ENCODE data around the gene GRM8. TPM values are rescaled to one million over a fixed set of nuclear protein-coding genes. Genes with fewer than 3 reads are reported as not detected.

The GRM8 gene
- total and polyA plus RNA-seq, 9 of the 15 experiments (the other 6 are each of a cell fraction or from before 2014, with no cell fraction given) = 0.13 TPM; not detected in 7

GRCh38 chr7:127221731-127222130 is 31.0 kb downstream of the GRM8 start (continued):
- no peak for TF ChIP-seq TFE3 (CRISPR knock-in tag; IDR thresholded peaks at IDR 0.05)
- no peak for TF ChIP-seq SRSF1 (IDR thresholded peaks at IDR 0.05; ENCODE audit: low read depth, low read length)
- no peak for TF ChIP-seq EWSR1 (IDR thresholded peaks at IDR 0.05; ENCODE audit: borderline replicate concordance, low read depth, partially characterized antibody)
- TF ChIP-seq DNMT1 (IDR thresholded peaks at IDR 0.05) = no peak
- TF ChIP-seq ZNF23 (CRISPR knock-in tag; IDR thresholded peaks at IDR 0.05) = no peak
- TF ChIP-seq TEAD1 (CRISPR knock-in tag; IDR thresholded peaks at IDR 0.05) = no peak

GRCh38 chr7:127214956-127215718 is 37.6 kb downstream of the GRM8 start:
- no peaks in the 10 kb centered on the region for H4K20me1 ChIP-seq (replicated peaks; ENCODE audit: control insufficient read depth, insufficient read depth, low read length)
- DNase-seq (ENCODE audit: extremely low read depth in 1 of 4, low spot score in 3 of 4) (peak in 1 of 4 experiments; percentile 11), FAIRE-seq (no peak), ATAC-seq (peak; percentile 48; the same call in 2 of the 3 replicates)
- no peak overlapping the region for H3K4me2 ChIP-seq (ENCODE audit: insufficient read depth, low read length)
- H3K4me1 ChIP-seq (replicated peaks in 1 of 2; ENCODE audit: control insufficient read depth in 2 of 2, insufficient read depth in 2 of 2, low read length in 2 of 2) = no peaks in the 10 kb centered on the region
- POLR2A ChIA-PET = interaction anchor here (1.0 kb wide), 1 partner anchor 12 kb away, joined by 4 read pairs; no protein-coding TSS in a partner anchor
- no peak overlapping the region for H2AFZ ChIP-seq (ENCODE audit: low read depth, low read length)
- no peak overlapping the region for H3K27ac ChIP-seq (ENCODE audit: extremely low read depth, low read depth, low read length)
- intact Hi-C loops (cut with micrococcal nuclease) (no loop called here), in situ Hi-C loops (cut with MboI) (no loop called here)
- WGBS (ENCODE audit: insufficient coverage, low coverage, missing lambda C conversion rate) = 0% methylated on average over 4 of the region's 4 CpGs
- CTCF ChIA-PET (ENCODE audit: low intra/inter-chr PET ratio) = no interaction called here
- H3K4me3 ChIP-seq = no peak overlapping the region
- no peaks in the 10 kb centered on the region for H3K36me3 ChIP-seq (ENCODE audit: control insufficient read depth, insufficient read depth, low read length)
- H3K27me3 ChIP-seq (ENCODE audit: control insufficient read depth in 2 of 2, insufficient read depth in 2 of 2, low read length in 2 of 2) = no peaks in the 10 kb centered on the region
- H3K9me3 ChIP-seq (replicated peaks; ENCODE audit: control insufficient read depth, insufficient read depth, low read depth, low read length) = no peaks in the 10 kb centered on the region
- H3K9me1 ChIP-seq (ENCODE audit: control insufficient read depth, insufficient read depth, low read length) = no peaks in the 10 kb centered on the region
- no peak overlapping the region for H3K9ac ChIP-seq (ENCODE audit: insufficient read depth in 1 of 2, low read depth in 2 of 2, low read length in 2 of 2)
- no TSS peak for BruUV-seq (replicated peaks)
- no peaks in the 10 kb centered on the region for H3K79me2 ChIP-seq (ENCODE audit: control insufficient read depth, insufficient read depth, low read length)
- no peak for TF ChIP-seq YY1 (IDR thresholded peaks at IDR 0.05; ENCODE audit: borderline replicate concordance in 1 of 3, control insufficient read depth in 1 of 3, extremely low read depth in 1 of 3, insufficient read depth in 3 of 3, insufficient read length in 1 of 3, insufficient replicate concordance in 2 of 3, low read depth in 1 of 3, low read length in 2 of 3)
- TF ChIP-seq BRF2 (IDR thresholded peaks at IDR 0.05; ENCODE audit: borderline replicate concordance, insufficient read depth, insufficient read length) = no peak
- TF ChIP-seq CREB5 (CRISPR knock-in tag; IDR thresholded peaks at IDR 0.05) = no peak
- no peak for TF ChIP-seq ZNF707 (CRISPR knock-in tag; conservative IDR thresholded peaks at IDR 0.05)
- TF ChIP-seq ZNF174 (CRISPR knock-in tag; IDR thresholded peaks at IDR 0.05) = no peak
- no peak for TF ChIP-seq NR0B1 (IDR thresholded peaks at IDR 0.05; ENCODE audit: partially characterized antibody)
- TF ChIP-seq EP300 (IDR thresholded peaks at IDR 0.05; ENCODE audit: low read length) = no peak

Data from K562 (cell line).